SKM-1 treated with dmso at 0.1 percent for 144 hours (cell line): ENCODE results near the gene OMD.
"Not testable (repeated sequence)": the region's sequence is repeated elsewhere in the genome, so short reads cannot be mapped to it uniquely, and the experiment has no call there.

Experiments used
- DNase-seq: peaks from one replicate; lab custom pipeline; 2025; ENCODE audit not compliant: unreplicated experiment; lab: John Stamatoyannopoulos, UW

OMD gene

DNA sequence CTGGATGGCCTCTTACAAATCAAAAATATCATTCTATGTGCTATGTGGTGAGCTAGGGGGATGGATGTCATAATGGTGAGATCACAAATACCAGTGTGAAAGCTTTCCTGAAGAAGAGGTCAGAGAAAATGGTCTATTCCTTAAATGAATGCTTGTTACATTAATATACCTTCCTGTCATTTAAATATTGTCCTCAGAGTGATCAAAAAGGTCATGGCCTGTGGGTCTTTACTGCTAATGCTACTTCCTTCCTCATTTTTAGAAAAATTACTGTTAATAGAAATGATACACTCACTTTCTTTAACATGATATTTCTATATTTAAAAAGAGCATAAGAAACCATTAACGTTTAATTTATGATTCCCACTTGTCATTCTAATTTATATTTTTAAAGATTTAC lies 9.7 kb downstream of the OMD start:
- DNase-seq = no peak

DNA sequence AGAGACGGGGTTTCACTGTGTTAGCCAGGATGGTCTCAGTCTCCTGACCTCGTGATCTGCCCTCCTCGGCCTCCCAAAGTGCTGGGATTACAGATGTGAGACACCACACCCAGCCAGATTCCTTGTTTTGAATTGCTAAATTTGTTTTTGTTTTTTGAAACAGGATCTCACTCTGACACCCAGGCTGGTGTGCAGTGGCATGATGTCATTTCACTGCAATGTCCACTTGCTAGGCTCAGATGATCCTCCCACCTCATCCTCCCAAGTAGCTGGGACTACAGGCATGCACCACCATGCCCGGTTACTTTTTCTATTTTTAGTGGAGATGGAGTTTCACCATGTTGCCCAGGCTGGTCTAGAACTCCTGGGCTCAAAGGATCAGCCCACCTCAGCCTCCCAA lies 13.1 kb downstream of the OMD start:
- DNase-seq = not testable (repeated sequence)

DNA sequence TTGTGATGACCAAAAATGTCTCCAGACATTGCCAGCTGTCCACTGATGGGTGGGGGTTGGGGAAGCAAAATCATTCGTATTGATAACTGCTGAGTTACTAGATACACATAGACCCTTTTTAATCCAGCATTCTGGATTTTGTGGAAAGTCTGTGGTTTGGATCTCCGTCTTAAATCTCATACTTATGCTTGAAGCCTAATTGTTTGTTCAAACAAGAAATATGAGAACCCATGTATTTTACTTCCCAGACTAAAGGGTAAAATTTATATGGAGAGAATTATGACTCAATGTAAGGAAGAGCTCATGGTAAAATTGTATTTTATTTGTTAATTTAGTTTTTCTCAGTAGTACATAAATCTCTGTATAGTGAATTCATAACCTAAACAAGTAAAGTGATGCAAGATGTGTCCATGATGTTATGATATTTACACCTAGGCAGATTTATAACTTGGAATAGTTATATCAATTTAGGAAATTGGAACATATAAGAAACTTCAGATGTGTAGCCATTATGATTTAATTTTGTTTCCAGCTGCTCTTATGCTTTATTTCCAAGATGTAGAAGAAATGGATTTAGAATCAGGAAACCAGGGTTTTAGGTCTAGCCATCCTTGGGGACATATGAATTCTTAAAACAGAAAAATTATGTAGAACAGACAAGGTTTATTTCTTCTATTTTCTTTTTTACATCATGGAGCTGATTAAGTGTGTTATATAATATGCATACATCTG lies 15.4 kb downstream of the OMD start:
- DNase-seq = no peak

DNA sequence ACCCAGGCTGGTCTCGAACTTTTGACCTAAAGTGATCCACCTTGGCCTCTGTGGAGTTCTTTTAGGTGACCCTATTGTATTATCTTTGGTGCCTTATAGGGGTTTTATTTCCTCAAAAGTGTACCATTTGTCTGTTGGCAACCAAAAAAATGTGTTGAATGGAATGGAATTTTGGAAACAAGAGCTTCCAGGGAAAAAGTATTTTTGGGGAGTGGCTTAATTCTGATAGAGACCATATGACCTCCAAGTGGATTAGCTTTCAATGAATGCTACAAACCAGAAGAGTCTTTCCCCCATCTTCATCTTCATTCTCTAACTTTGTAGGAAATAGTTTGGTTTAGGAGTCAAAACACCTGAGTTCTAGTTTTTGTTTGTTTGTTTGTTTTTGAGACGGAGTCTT lies 16.5 kb downstream of the OMD start:
- DNase-seq = no peak

DNA sequence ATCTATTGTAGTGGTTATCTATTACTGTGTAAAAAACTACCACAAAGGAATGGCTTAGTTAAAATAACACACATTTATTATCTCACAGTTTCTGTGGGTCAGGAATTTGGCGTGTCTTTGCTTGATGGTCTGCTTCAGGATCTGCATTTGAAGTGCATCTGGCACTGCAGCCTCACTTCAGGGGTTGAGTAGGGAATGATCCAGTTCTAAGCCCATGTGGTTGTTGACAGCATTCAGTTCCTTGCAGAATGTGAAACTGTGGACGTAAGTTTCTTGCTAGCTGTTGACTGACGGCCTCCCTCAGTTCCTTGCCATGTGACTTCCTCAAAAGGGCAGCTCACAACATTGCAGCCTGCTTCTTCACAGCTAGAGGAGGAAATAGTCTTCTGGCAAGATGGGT lies 17.8 kb downstream of the OMD start:
- DNase-seq = peak; percentile 43

DNA sequence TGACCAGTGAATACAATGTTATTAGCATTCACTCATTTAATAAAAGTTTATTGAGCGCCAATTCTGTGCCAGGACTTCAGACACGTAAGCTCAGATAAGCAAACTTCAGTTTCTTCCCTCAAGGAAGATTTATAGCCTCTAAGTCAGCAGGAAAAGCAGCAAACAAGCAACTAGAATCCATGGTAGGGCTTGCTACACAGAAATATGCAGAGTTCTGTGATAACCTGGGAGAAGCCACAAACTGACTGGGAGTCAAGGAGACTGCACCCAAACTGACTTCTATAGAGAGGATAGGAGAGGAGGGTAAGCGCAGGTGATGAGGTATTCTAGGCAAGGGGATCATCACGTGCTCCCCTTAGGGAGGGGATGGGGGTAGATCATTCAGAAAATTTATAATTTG lies 18.5 kb downstream of the OMD start:
- DNase-seq = no peak

DNA sequence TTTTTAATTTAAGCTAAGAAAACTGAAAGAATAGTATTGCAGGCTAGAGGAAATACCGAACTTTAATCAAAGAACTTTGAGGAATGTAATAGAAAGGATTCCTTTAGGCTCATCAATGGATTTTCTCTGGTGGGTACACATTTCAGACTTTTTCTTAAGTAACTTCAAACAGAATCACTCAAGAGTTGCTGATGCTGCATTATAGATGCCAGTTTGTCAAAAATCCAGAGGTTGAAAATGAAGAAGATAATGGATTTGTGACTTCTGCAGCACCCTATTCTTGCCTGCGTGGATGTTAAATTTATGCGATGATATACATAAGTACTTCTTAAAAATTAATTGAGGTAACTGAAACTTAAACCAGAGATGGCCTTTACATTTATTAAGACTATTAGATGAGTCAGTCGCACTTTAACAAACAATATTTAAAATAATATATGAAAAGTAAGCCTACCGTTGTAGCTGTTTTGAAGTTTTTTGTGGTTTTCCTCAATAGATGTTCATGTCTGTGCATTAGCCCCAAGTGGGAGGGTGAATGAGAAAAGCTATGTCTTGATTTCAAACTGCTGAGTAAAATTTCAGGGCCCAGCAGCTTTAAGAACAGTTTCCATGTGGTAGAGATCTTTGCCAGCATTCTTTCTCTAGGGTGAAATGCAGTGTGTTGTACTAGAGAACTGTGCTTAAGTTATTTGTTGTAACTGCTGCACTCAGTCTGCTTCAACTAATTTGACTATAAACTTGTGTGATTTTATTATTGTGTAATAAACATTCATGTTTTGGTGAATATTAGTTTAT lies 20.0 kb downstream of the OMD start, which contains the start of gene OGN:
TSS of gene OGN (minus strand) at position 537 of the 795 bp plus-strand sequence. CDS start 1,171 bp downstream, outside the sequence.
- no peak for DNase-seq

DNA sequence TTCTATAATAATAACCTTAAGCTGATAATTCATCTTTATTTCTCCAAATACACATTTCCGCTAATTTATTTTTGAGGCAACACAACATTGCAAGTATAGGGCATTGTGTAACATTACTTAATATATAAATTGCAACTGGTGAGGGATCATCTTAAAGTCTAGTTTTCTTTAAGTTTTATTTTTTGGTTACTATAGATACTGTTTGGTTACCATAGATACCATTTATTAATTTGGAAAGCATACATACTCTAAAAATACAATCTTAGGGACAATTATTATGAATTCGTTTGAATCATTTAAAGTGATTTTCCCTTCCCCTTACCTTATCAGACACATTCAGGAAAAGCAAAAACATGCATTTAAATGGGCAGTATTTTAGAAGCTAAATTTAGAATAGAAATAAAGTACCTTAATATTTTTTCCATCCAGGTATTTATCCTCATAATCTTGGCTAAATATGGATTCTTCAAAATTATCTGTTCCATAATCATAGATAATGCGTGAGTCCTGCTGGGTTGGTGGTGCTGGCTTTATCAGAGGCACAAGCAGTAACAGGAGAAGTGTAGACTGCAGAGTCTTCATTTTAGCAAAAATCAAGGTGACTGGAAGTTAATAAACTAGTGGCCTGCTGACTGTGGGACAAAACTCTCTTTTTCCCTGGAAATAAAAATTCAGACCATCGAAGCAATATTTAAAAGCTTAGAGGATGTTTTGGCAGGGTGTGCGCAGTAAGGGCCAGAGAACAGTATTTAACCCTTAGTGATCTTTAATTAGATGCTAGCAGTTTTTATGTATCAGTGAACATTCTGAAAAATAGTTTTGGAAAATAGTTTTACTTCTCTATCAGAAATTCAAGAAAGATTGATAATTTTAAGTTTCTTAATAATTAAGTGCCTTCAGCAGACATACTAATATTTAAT lies 21.2 kb downstream of the OMD start:
- DNase-seq = no peak

DNA sequence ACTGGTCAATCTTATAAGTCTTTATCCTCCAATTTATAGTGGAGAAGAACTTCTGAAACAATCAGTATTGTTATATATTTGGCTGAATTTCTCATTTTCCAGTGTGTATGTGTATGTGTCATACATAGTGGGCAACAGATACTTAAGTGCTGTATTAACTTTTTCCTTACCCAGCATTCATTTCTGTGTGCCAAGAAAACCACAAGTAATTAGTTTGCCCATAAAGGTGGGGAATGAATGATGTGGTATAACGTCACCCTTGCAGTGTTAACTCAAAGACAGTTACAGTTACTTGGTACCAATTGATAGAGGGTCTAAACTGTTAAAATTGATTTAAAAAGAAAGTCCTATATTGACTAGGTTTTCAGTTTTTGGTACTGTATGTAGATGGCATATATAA lies 21.9 kb downstream of the OMD start:
- no peak for DNase-seq

DNA sequence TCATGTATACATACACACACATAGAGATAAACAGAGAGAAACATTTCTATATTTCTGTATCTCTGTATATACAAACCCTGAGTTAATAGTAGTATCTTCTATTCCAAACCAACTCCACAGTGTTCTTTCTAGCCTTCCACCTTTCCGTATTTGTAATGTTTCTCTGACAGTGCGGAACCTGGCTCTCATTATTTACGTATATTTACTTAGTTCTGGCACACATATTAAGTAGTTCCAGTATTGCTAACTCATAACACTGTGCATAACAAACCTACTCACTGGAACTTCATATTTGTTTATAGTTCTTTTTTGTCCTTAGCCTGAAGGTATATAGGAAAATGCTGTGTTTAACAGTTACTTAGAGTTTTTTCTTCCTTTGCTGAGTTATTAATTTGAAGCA lies 26.4 kb downstream of the OMD start:
- DNase-seq = no peak

DNA sequence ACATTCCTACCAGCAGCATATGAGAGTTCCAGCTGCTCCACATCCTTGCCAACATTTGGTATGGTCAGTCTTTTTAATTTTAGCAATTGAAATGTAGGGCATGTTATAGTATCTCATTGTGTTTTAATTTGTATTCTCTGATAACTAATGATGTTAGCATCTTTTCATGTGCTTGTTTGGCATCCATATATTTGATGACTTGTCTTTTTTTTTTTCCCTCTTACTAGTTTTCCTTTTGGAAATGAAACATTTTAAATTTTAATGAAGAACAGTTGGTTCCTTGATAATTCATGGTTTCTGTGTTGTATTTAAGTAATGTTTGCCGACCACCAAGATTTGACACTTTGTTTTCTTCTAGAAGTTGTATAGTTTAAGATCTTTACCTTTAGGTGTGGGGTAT lies 28.7 kb downstream of the OMD start:
- DNase-seq = no peak

DNA sequence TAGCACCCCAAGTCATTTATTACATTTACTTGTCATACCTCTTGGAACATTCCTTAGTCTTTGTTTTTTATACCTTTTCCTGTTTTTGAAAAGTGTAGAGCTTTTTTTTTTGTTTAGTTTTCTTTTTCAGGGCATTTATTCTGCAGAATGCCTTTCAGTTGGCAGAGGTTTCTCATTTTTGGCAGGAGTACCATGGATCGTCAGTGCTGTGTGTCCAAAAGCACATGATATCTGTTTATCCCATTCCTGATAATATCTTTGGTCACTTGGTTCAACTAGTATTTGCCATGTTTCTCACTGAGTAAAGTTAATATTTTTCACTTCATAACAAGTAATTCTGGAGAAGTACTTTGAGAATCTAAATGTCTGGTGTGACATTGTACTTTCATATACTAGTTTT lies 30.6 kb downstream of the OMD start:
- no peak for DNase-seq

DNA sequence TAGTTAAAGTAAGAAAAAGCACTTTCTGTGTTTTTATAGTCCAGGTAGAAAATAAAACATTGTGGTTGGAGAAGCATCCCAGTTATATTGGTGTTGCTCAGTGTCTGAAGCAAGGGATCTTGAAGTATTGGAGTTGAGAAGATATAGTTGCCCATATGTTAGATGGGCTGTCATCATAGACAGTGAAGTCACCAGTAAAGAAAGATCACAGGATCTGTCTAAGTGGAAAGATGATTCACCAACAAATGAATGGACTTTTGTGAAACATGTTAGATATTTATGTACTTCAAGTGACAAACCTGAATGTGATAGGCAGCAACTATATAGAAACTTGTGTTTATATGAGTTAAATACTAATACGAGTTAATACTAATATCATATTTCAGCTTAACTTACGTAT lies 31.6 kb downstream of the OMD start:
- DNase-seq = no peak

DNA sequence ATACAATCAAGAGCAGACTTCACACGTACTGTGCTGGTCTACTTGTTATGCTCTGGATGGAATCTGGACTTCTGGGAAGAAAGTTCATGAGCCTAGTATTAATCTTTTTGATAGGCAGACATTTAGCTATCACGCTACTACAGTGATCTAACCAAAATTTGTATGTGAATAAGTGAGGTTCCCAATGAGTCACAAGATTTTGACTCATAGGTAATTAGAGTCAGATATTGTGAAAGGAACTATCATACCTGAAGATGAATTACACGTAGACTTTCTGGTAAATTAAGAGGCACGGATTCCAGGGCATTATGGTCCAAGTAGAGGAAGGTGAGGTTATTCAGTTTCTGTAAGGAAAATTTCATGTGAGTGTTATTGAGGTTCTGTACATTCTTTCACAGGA lies 38.3 kb downstream of the OMD start:
- DNase-seq = no peak

DNA sequence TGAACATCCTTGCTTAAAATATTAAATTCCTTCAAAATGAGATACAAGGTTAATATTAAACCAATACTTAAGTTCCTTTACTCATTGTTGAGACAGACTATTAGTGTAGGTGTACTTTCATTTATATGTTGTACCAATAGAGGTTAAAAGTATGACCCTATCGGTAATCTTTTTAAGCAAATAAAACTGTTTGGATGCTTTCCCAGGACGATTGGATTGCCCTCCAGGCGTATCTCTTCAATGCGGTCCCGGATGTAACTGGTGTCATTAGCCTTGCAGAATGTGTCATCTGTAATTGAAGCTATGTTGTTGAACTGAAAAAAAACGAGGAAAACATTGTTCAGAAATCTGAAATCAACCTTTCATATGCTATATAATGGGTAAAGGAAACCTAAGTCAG lies 38.8 kb downstream of the OMD start:
- DNase-seq = no peak

DNA sequence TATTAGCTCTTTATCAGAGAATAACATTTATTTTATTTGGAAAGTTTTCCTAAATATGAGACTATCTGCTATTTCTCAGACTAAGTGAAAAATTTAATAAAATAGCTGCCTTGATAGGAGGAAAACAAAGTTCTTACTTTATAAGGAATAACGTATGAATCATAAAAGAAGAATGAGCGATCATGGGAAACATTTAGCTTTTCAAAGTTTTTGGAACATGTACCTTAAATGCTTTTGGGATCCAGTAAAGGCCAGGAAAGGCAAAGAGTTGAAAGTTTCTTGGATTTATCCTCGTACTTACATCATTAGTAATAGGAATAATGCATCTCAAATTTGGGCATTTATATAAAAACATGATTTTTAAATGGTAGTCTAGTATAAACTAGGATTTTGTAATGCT lies 39.3 kb downstream of the OMD start:
- no peak for DNase-seq

DNA sequence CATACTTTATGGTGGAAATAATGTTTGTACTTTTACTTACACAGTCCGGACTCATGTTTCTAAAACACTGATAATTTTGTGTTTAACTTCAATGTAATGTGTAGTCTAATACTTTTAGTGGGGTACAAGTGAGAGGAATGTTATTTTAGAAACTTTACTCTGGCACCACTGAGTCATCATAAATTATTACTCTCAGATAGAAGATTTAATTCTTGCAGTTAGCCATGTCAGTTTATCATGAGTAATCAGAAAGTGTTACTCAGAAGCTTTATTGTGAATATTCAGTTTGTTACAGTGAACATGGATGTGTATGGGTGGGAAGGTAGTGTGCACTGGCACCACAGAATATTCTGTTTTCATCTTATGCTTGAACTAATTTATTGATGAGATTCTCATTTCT lies 39.9 kb downstream of the OMD start:
- no peak for DNase-seq

DNA sequence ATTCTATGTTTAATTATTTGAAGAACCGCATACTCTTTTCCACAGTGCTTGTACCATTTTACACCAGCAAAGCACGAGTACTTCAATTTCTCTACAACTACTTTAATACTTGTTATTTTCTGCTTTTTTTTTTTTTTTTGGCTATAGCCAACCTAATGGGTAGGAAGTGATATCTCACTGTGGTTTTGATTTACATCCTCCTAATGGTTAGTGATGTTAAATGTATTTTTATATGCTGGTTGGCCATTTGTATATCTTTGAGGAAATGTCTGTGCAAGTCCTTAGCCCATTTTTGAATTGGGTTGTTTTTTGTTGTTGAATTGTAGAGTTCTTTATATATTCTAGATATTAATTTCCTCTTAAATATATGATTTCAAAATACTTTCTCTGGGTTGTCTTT lies 42.5 kb downstream of the OMD start:
- DNase-seq = no peak

DNA sequence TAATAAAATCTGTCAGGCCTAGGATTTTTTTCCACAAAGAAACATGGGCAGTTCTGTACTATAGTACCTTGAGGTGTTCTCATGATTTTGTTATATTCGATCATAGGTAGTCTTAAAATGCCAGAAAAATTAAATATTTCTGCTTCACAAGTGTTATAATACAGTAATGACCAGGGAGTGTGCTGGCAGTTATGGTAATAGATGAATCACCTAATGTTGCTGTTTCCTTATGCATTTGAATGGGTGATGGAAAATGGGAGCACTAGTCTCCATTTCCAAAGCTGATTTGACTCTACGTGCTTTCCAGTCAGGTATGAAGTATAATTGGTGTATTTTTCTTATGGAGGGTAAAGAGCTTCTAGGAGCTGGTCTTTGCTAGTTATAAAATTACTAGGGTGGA lies 43.7 kb downstream of the OMD start:
- no peak for DNase-seq

DNA sequence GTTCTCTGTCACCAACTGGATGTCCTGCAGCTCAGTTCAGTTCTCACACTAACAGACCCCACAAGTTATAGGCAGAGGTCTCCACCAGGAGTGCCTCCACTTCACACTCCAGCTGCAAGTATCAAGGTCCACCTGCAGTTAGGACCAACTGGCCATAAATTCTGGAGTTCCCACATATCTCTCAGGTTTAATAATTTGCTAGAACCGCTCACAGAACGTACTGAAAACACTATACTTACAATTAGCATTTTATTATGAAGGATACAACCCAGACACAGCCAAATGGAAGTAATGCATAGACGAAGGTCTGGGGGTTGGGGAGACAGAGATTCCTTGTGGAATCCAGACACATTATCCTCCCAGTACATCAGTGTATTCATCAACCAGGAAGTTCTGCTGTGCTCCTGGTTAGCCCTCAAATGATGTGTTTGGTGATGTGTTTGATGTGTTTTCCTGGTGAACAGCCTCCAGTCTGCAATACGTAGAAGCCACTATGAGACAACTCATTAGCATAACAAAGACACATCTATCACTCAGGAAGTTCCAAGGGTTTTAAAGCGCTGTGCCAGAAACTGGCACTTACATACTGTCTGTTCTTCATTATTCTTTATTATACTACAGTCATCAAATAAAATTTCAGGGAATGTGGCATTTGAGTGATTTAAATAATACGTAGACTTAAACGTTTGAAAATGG lies 45.3 kb downstream of the OMD start:
- DNase-seq = no peak

DNA sequence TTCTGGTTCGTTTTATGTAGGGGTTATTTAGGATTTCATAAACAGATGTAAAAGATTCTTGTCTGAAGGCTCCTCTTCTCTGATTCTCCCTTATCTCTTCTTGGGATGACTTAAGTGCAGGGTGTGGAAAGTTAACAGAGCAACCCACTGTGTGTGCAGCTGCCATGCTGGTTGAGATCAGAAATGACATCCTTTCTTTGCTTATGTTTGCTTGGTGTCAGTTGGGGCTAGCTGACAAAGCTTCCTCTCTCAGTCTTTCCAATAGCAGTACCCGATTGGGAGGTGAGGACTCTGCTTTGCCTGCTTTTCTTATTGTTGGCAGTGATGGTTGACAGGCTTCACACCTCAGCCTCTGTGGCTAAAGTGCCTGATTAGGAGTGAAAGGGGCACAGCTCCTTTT lies 46.4 kb downstream of the OMD start:
- DNase-seq = no peak
